GM12801 (cell line): ENCODE results near the gene MCF2L.

ENCODE experiments used
- TF ChIP-seq, protein P1 (sequence below): IDR thresholded peaks from one replicate; pipeline ENCODE4 v1.5.1; 2011; ENCODE audit warnings: control low read depth; ENCODE audit not compliant: insufficient read length; ENCODE audit errors: extremely low read depth

Gene MCF2L

DNA sequence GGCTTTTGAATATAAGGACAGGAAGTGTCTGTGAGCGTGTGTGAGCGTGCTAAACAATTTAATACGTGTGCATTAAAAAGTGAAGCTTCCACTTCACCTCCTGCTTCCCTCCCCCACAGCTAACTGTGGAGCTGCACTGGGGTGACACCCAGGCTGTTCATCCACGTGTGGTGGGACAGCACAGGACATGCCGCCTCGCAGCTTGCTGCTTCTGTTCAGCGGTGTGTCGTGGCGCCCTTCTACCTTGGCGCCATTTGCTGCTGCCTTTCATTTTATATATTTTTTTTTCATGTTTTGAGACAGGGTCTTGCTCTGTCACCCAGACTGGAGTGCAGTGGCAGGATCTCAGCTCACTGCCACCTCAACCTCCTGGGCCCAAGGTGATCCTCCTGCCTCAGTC is 63.3 kb downstream of the MCF2L start:
- TF ChIP-seq, protein P1, sequence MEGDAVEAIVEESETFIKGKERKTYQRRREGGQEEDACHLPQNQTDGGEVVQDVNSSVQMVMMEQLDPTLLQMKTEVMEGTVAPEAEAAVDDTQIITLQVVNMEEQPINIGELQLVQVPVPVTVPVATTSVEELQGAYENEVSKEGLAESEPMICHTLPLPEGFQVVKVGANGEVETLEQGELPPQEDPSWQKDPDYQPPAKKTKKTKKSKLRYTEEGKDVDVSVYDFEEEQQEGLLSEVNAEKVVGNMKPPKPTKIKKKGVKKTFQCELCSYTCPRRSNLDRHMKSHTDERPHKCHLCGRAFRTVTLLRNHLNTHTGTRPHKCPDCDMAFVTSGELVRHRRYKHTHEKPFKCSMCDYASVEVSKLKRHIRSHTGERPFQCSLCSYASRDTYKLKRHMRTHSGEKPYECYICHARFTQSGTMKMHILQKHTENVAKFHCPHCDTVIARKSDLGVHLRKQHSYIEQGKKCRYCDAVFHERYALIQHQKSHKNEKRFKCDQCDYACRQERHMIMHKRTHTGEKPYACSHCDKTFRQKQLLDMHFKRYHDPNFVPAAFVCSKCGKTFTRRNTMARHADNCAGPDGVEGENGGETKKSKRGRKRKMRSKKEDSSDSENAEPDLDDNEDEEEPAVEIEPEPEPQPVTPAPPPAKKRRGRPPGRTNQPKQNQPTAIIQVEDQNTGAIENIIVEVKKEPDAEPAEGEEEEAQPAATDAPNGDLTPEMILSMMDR: no peak

DNA sequence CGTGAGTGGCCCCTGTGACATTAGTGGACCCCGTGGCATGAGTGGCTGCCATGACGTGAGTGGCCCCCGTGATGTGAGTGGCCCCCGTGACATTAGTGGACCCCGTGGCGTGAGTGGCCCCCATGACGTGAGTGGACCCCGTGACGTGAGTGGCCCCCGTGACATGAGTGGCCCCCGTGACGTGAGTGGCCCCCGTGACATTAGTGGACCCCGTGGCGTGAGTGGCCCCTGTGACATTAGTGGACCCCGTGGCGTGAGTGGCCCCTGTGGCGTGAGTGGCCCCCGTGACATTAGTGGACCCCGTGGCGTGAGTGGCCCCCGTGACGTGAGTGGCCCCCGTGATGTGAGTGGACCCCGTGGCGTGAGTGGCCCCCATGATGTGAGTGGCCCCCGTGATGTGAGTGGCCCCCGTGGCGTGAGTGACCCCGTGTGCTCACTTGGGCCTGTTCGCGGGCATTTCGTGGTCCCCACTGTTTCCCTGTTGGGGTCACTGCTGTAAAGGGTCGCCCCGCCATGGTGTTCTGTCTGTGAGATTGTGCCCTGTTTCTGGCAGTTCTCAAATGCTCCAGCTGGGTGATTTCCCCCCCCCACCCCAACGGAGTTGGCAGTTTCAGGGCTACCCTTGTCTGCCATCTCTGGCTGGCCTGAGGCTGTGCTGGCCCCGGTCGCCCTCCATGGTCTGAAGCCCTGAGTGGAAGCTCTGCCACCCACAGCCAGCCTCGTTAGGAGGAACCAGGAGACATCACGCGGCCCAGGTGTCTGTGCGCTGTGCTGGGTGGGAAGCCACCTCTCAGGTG is 64.2 kb downstream of the MCF2L start:
- TF ChIP-seq, protein P1: no peak

DNA sequence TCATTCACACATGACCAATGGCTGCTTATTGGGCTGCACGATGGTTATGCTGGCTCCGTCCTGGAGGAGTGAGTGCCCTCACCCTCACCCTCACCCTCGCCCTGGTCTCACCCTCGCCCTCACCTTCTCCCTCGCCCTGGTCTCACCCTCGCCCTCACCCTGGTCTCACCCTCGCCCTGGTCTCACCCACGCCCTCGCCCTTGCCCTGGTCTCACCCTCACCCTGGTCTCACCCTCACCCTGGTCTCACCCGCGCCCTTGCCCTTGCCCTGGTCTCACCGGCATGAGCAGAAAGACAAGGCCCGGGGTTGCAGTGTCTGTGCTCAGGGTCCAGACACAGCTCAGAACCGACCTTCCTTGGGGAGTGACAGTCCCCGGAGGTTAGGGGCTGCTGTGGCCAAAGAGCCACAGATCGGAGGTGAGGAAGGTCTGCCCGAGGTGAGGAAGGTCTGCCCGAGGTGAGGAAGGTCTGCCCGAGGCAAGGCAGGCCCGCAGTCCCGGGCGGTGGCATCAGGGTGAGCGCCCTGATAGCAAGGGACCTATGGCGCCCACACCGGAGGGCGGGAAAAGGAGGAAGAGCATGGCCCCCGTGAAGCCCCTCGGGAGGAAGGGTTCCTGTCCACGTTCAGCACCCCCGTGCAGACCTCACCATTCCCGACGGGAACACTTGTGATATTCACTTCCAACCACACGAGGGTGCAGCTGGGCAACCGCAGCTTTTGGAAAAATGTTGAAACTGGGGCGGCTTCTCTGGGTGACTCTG is 65.6 kb downstream of the MCF2L start:
- TF ChIP-seq, protein P1: no peak

DNA sequence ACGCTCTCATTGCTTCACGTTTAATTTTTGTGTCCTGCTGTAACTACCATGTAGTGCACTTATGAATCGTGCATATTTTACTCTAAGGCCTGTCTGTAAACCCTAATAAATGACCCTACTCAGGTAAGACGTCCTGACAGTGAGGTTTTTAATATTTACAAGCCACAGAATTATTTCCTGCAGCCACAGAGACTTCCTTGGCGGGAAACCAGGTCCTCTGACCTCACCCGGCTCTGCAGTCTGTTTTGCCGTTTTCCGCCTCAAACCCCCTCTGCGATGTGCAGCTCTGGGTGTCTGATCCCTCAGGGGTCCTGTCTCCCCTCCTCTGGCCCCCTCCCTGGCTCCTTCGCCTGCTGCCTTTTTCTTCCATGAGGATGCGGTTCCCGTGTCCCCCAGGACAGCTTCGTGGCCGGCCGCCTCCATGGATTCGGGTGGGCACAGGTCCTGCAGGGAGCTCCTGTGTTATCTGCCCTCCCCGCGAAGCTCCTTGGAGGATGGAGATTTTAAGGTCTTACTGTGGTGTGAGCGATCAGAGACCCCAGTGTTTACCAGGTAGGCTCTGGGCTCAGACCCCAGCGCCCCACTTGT is 66.3 kb downstream of the MCF2L start:
- TF ChIP-seq, protein P1: no peak

DNA sequence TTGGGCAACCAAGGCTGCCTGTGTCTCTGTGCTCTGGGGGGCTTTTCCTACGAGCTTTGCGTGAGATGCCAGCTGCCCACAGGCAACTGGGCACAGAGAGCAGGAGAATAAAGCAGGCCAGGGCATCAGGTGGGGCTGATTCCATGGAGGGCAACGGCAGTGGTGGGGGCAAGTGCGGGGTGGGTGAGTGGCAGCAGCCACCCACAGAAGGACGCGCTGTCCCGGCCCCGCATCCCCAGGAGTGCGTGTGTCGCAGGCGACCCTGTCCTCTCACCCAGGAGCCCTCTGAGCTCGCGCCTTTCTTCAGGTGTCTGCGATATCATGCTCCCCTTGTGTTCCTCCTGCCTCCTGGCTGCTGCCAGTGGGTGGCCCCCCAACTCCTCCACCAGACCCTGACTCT is 67.4 kb downstream of the MCF2L start:
- TF ChIP-seq, protein P1: no peak

DNA sequence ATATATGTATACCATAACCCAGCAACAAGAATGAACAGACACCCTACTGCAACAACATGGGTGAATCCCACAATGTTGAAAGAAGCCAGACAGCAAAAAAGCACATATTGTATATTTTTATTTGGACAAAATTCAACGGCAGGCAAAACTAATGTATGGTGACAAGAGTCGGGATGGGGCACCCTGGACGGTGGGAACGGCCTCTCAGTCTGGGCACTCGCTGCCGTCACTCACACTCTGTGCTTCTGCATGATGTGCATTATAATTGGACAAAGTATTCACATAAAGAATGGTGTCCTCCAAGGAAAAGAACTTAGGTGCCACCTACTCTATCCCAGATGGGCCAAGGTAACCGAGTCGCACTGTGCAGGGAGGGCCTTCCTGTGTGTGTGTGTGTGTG is 71.0 kb downstream of the MCF2L start:
- TF ChIP-seq, protein P1: no peak

DNA sequence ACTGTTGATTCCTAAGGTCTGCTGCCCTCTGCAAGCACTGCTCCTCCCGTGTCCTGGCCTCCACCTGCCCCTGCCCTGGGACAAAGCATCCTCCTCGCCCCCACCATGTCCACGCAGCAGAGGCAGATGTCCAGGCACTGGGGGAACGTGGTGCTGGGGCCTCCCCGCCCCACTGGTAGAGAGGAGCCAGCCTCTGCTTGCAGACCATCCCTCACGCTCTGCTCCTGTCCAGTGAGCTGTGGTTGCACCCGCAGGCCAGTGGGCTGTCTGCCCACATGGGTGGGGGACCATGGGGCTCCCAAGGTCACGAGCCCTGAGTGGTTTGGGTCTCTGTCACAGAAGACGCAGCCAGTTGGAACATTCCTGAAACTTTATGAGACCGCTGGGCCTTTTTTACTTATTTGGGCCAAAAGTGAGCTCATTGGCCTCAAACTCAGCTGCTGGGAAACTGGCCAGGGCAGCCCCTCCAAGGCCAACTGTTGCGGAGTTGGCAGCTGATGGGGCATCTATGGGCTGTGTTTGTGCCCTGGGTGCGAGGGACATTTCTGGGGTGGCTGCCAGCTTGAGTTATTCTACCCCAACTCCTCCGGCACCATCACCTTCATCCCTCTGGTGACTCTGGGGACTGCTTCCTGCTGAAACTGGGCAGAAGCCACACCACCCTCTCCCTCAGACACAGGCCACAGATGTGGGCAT is 71.7 kb downstream of the MCF2L start:
- TF ChIP-seq, protein P1: no peak
